H1 (cell line): Measurements from ENCODE around the gene ENPP1. TPM values are rescaled to one million over a fixed set of nuclear protein-coding genes. Genes with fewer than 3 reads are reported as not detected.

Experiments
- KDM1A ChIP-seq: fragments of 200-600, 300-600 bp; sonication (generic); IDR thresholded peaks from 2 replicates; pipeline ENCODE4 v1.7.1; 2016; ENCODE audit warnings: mild to moderate bottlenecking, low read length, borderline replicate concordance
- PHF8 ChIP-seq: fragments of 200-600 bp; sonication (generic); conservative IDR thresholded peaks from 2 replicates; pipeline ENCODE4 v1.7.1; 2012; ENCODE audit warnings: low read depth, mild to moderate bottlenecking, inconsistent platforms, low read length, moderate library complexity
- POLR2AphosphoS5 ChIP-seq: IDR thresholded peaks from 2 replicates; pipeline ENCODE4 v1.6.1; 2011; ENCODE audit warnings: low read depth, low read length
- SIRT6 ChIP-seq: IDR thresholded peaks from one replicate; pipeline ENCODE4 v1.7.1; 2012; ENCODE audit warnings: low read length, inconsistent platforms
- microRNA-seq, 2 experiments: library from miRNA; unstranded; fragments of <30 nt; microRNA quantifications; one replicate each; pipeline versions ENCODE4 to v1.2.0, GENCODE V29; 2016 to 2020; ENCODE audit warnings: borderline microRNAs expressed in 2 of 2, borderline number of aligned reads in 2 of 2, borderline replicate concordance in 1 of 2
- polyA plus RNA-seq, 7 experiments: library from polyadenylated mRNA; depleted of rRNA in 3 of 7; stranded (reverse) in 5 of 7; unstranded in 2 of 7; fragments of >200 nt in 5 of 7; fragments of 200-250 nt in 2 of 7; gene quantifications; 1 replicate in 5 of 7; 2 replicates in 1 of 7; 4 replicates in 1 of 7; pipeline versions ENCODE4 v1.2.1 to v1.2.3, GENCODE V29; 2011 to 2013; ENCODE audit warnings: missing spikeins in 2 of 7, mixed read lengths in 2 of 7
- small RNA-seq: library from polyadenylated mRNA; stranded (forward); fragments of <200 nt; extraction: miRNeasy Mini kit (QIAGEN cat#:217004); gene quantifications from one replicate; pipeline ENCODE3, GENCODE V24; 2013; ENCODE audit not compliant: insufficient read depth
- total RNA-seq: library from RNA; stranded (reverse); fragmentation: NEBNext Ultra II Directional; extraction: Animal tissue kit (Norgen Biotek cat#: 25700); gene quantifications from 2 replicates; pipeline ENCODE4 v1.2.1, GENCODE V29; 2021

The ENPP1 gene
- total and polyA plus RNA-seq, 2 of the 8 experiments (the other 6 are each of a cell fraction or from before 2014, with no cell fraction given) = 10.1 to 39.1 TPM

- TF ChIP-seq PHF8 = no peak
- TF ChIP-seq POLR2AphosphoS5 = no peak
- TF ChIP-seq SIRT6 = no peak
- TF ChIP-seq KDM1A = no peak
- TF ChIP-seq, all 59 proteins: peak for 0
Measured at GRCh38 chr6:131937703-131938631, 130.1 kb downstream of the ENPP1 start (continued).

Small RNA genes within 50 kb of the gene (microRNA-seq; reads per million reads assigned to microRNA genes)
- 0 reads per million in 2 experiments for gene MIR548H5

Small RNA genes within 50 kb of the gene (small RNA-seq; reads per million reads assigned to genes)
- gene MIR548H5 (not detected), gene SELENOKP2 (not detected)

Other genes with a start within 250 kb of the ENPP1 start
- gene ARG1, start 234.8 kb upstream of the ENPP1 start, total RNA-seq = not detected in 2 replicates
- not detected in 2 replicates for gene ARG1, start 234.8 kb upstream of the ENPP1 start, polyA plus RNA-seq (2011; rRNA removed)
- 13.0 and 13.8 TPM in 2 replicates for gene MED23, start 179.8 kb upstream of the ENPP1 start, total RNA-seq
- gene MED23, start 179.8 kb upstream of the ENPP1 start, polyA plus RNA-seq (2011; rRNA removed) = 6.7 and 10.5 TPM in 2 replicates
- gene ENPP3, start 170.7 kb upstream of the ENPP1 start, total RNA-seq = not detected in 2 replicates
- gene ENPP3, start 170.7 kb upstream of the ENPP1 start, polyA plus RNA-seq (2011; rRNA removed) = 0.11 TPM in 1 of 2 replicates, not detected in the other
- not detected in 2 replicates for gene OR2A4, start 106.6 kb upstream of the ENPP1 start, total RNA-seq
- gene OR2A4, start 106.6 kb upstream of the ENPP1 start, polyA plus RNA-seq (2011; rRNA removed) = 0.27 and 0.88 TPM in 2 replicates
- gene CTAGE9, start 97.0 kb upstream of the ENPP1 start, total RNA-seq = not detected in 2 replicates
- gene CTAGE9, start 97.0 kb upstream of the ENPP1 start, polyA plus RNA-seq (2011; rRNA removed) = not detected in 2 replicates
- 105 and 107 TPM in 2 replicates for gene CCN2, start 143.4 kb downstream of the ENPP1 start, total RNA-seq
- 25.0 and 47.5 TPM in 2 replicates for gene CCN2, start 143.4 kb downstream of the ENPP1 start, polyA plus RNA-seq (2011; rRNA removed)